Measurements from ENCODE around the gene JSRP1. TPM values are rescaled to one million over a fixed set of nuclear protein-coding genes. Genes with fewer than 3 reads are reported as not detected.

The JSRP1 gene
- total and polyA plus RNA-seq, 2 of the 8 experiments (the other 6 are each of a cell fraction or from before 2014, with no cell fraction given), result 0.24 to 0.56 TPM

GRCh38 chr19:2236064-2236313 lies 20.2 kb downstream of the JSRP1 start (continued):
- TF ChIP-seq GTF2F1 (IDR thresholded peaks at IDR 0.05; ENCODE audit: borderline replicate concordance, low read depth, low read length) (no peak), POLR2AphosphoS5 (IDR thresholded peaks at IDR 0.05; ENCODE audit: low read depth, low read length) (no peak), RNF2 (IDR thresholded peaks at IDR 0.05; ENCODE audit: borderline replicate concordance, low read depth, low read length, missing control alignments, poor library complexity, severe bottlenecking) (no peak), KDM4A (IDR thresholded peaks at IDR 0.05; ENCODE audit: low read depth, low read length, severe bottlenecking) (peak; percentile 15), CBX5 (IDR thresholded peaks at IDR 0.05; ENCODE audit: low read depth, low read length) (no peak), SP4 (IDR thresholded peaks at IDR 0.05; ENCODE audit: low read length) (no peak), RAD21 (IDR thresholded peaks at IDR 0.05 in 1 of 2, conservative IDR thresholded peaks at IDR 0.05 in 1 of 2; ENCODE audit: low read depth in 2 of 2, low read length in 2 of 2) (no peak), E2F6 (IDR thresholded peaks at IDR 0.05) (no peak), USF2 (IDR thresholded peaks at IDR 0.05; ENCODE audit: low read length) (no peak), POU5F1 (IDR thresholded peaks at IDR 0.05; ENCODE audit: low read depth, low read length) (no peak), SRF (IDR thresholded peaks at IDR 0.05; ENCODE audit: low read depth, low read length) (0 out of 2 replicates have a peak, but pooled peaks have one; percentile 7), JUND (IDR thresholded peaks at IDR 0.05; ENCODE audit: low read length) (no peak), HDAC6 (IDR thresholded peaks at IDR 0.05; ENCODE audit: low read depth, low read length) (no peak), EP300 (IDR thresholded peaks at IDR 0.05; ENCODE audit: borderline replicate concordance in 1 of 2, low read depth in 2 of 2, low read length in 2 of 2) (peak in 1 of 2 experiments; percentile 80; a peak in 1 of 3 replicates), FOSL1 (IDR thresholded peaks at IDR 0.05; ENCODE audit: insufficient read depth, low read depth, low read length) (no peak), CHD2 (IDR thresholded peaks at IDR 0.05; ENCODE audit: low read length) (no peak), SIN3A (conservative IDR thresholded peaks at IDR 0.05 in 1 of 2, IDR thresholded peaks at IDR 0.05 in 1 of 2; ENCODE audit: low read depth in 1 of 2, low read length in 2 of 2) (0 out of 4 replicates have a peak, but pooled peaks of 1 of the 2 experiments have one; percentile 69), EGR1 (IDR thresholded peaks at IDR 0.05; ENCODE audit: borderline replicate concordance, low read depth, low read length) (no peak), ZNF274 (IDR thresholded peaks at IDR 0.05; ENCODE audit: borderline replicate concordance, extremely low read depth, low read length) (no peak), CBX8 (IDR thresholded peaks at IDR 0.05; ENCODE audit: borderline replicate concordance, low read depth, low read length) (no peak), CHD1 (IDR thresholded peaks at IDR 0.05; ENCODE audit: low read depth, low read length) (no peak), BCL11A (IDR thresholded peaks at IDR 0.05; ENCODE audit: low read depth in 2 of 2, low read length in 2 of 2) (no peak), SP2 (IDR thresholded peaks at IDR 0.05; ENCODE audit: low read length) (no peak), NANOG (IDR thresholded peaks at IDR 0.05; ENCODE audit: insufficient read depth, low read depth, low read length, poor library complexity, severe bottlenecking) (peak; percentile 44)
